Uterus (tissue), 4 donors: ENCODE results near the gene PDE6B. TPM values are rescaled to one million over a fixed set of nuclear protein-coding genes. Genes with fewer than 3 reads are reported as not detected.
"Not testable (repeated sequence)": the region's sequence is repeated elsewhere in the genome, so short reads cannot be mapped to it uniquely, and the experiment has no call there.

Experiments used
- DNase-seq, 2 donors: peaks; one replicate each; pipeline ENCODE4 v3.0.0-alpha.2; 2019 to 2020
- H3K27ac ChIP-seq, 2 donors: fragments of 200-600 bp; sonication (generic); 1 replicate in 1 of 2; 2 replicates in 1 of 2; pipeline ENCODE4 v1.5.1; 2016 to 2018
- H3K27me3 ChIP-seq, 2 donors: fragments of 200-600 bp; sonication (generic); one replicate each; pipeline ENCODE4 v1.5.1; 2018 to 2019; ENCODE audit warnings: control low read depth in 1 of 2
- H3K36me3 ChIP-seq, 2 donors: fragments of 200-600 bp; sonication (generic); one replicate each; pipeline ENCODE4 v1.5.1; 2019; ENCODE audit warnings: control low read depth in 1 of 2
- H3K4me1 ChIP-seq, 2 donors: fragments of 200-600 bp; sonication (generic); one replicate each; pipeline ENCODE4 v1.5.1; 2018 to 2019; ENCODE audit warnings: control low read depth in 1 of 2
- H3K4me3 ChIP-seq, 2 donors: fragments of 200-600 bp; sonication (generic); 1 replicate in 1 of 2; 2 replicates in 1 of 2; pipeline ENCODE4 v1.5.1; 2018 to 2019; ENCODE audit warnings: mild to moderate bottlenecking in 1 of 2
- H3K9me3 ChIP-seq, 2 donors: fragments of 200-600 bp; sonication (generic); one replicate each; pipeline ENCODE4 v1.5.1; 2019; ENCODE audit warnings: control low read depth in 1 of 2
- CTCF ChIP-seq, 4 experiments: fragments of 200-600 bp in 2 of 4; fragments of 450-650 bp in 2 of 4; sonication (generic) in 2 of 4; IDR thresholded peaks; one replicate each; pipeline ENCODE4 v1.5.1; 2016 to 2019; ENCODE audit warnings: antibody characterized with exemption in 4 of 4, mild to moderate bottlenecking in 2 of 4, moderate library complexity in 1 of 4
- POLR2A ChIP-seq, 2 donors: fragments of 450-650 bp; IDR thresholded peaks; one replicate each; pipeline ENCODE4 v1.6.1; 2016; ENCODE audit warnings: antibody characterized with exemption in 2 of 2, mild to moderate bottlenecking in 1 of 2, moderate library complexity in 1 of 2
- intact Hi-C: fragments of 100-400 bp; cut with DNase I; formaldehyde crosslinking; loops from one replicate; pipeline ENCODE4 v1.15.1; 2023; ENCODE audit warnings: low total_unique reads
- total RNA-seq, 4 donors: library from RNA; depleted of rRNA in 3 of 4; stranded (reverse); fragments of >200 nt in 3 of 4; gene quantifications; one replicate each; pipeline versions ENCODE4 v1.1.0 to v1.2.4, GENCODE V29; 2014 to 2023
- donor health status: DM: yes; HTN: yes; CAD: no.

PDE6B gene
- total RNA-seq, 4 donors from 2014 or later: 0.26 to 16.2 (median 1.2) TPM; not detected in 1

DNA sequence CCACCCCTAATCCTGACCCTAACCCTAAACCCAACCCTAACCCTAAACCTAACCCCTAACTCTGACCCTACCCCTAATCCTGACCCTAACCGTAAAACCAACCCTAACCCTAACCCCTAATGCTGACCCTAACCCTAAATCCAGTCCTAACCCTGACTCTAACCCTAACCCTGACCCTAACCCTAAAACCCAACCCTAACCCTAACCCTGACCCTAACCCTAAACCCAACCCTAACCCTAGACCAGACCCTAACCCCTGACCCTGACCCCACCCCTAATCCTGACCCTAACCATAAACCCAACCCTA, 79.6 kb downstream of the PDE6B start:
- Histone ChIP-seq H3K36me3 (no peaks in the 10 kb centered on the region), H3K27ac (peak overlapping the region; percentile 54 to 70), H3K4me3 (peak overlapping the region; percentile 39 to 81), H3K27me3 (no peaks in the 10 kb centered on the region), H3K4me1 (peaks cover 0 to 15% of the 10 kb centered on the region in 2 donors), H3K9me3 (no peaks in the 10 kb centered on the region)
- DNase-seq: no peak
- intact Hi-C loops: no loop called here
- TF ChIP-seq CTCF (IDR thresholded peaks at IDR 0.05) (no peak), POLR2A (IDR thresholded peaks at IDR 0.05) (no peak)

DNA sequence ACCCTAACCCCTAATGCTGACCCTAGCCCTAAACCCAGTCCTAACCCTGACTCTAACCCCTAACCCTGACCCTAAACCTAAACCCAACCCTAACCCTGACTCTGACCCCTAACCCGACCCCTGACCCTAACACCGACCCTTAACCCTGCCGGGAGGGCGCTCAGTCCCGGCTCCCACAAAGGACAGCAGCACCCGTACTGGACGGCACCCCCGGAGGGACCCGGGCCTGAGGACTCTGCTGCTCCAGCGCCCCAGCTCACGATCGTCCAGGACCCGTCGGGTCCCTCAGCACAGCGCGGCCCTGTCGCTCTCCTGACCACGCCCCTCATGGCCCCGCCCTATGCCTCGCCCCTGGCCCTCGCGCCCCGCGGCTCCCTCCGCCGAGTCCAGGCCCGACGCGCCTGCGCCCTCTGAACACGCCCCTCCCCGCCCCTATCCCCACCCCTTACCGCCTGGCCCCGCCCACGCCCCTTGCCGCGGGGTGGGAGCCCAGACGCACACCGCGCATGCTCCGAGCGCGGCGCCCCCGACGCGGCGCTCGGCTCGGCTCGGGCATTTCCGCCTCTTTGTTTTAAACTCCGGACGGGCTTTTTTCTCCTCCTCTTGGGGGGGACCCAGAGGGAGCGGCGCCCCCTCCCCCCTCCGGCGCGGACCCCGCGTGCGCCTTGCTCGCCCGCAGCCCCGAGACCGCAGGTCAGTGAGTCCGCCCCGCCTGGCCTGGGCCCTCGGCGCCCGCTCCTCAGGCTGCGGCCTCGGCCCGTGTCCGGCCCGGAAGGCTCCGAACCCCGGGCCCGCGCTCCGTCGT, 80.1 kb downstream of the PDE6B start, which contains the start of gene PCGF3:
PCGF3 (plus strand) TSS at position 555 of the 805 bp plus-strand sequence. CDS start 27,849 bp downstream, outside the sequence.
- Histone ChIP-seq H3K9me3 (no peaks in the 10 kb centered on the region), H3K27me3 (no peaks in the 10 kb centered on the region), H3K36me3 (no peaks in the 10 kb centered on the region), H3K27ac (peak within 1 kb of the TSS; percentile 76 to 86), H3K4me1 (peaks cover 0 to 15% of the 10 kb centered on the region in 2 donors), H3K4me3 (peak within 1 kb of the TSS; percentile 73 to 81)
- intact Hi-C loops: no loop called here
- peak; percentile 46 to 73 for TF ChIP-seq POLR2A (IDR thresholded peaks at IDR 0.05)
- TF ChIP-seq CTCF (IDR thresholded peaks at IDR 0.05): no peak
- peak; percentile 96 to 97 for DNase-seq

DNA sequence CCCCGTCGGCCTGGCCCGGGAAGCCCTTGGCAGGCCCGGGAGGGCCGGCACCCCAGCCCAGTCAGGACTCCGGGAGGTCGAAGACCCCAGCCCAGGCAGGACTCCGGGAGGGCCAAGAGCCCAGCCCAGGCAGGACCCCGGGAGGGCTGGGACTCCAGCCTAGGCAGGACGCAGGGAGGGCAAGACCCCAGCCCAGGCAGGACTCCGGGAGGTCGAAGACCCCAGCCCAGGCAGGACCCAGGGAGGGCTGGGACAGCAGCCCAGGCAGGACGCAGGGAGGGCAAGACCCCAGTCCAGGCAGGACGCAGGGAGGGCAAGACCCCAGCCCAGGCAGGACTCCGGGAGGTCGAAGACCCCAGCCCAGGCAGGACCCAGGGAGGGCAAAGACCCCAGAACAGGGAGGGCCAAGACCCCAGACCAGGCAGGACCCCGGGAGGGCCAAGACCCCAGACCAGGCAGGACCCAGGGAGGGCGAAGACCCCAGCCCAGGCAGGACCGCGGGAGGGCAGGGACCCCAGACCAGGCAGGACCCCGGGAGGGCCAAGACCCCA, 80.8 kb downstream of the PDE6B start:
- H3K27me3 ChIP-seq, H3K9me3 ChIP-seq, H3K36me3 ChIP-seq, DNase-seq, intact Hi-C loops: not testable (repeated sequence)
- peak overlapping the region; percentile 76 to 86 for H3K27ac ChIP-seq
- peaks cover 0 to 15% of the 10 kb centered on the region in 2 donors for H3K4me1 ChIP-seq
- peak overlapping the region; percentile 73 to 81 for H3K4me3 ChIP-seq

GRCh38 chr4:706834-707598, 81.6 kb downstream of the PDE6B start:
- no peaks in the 10 kb centered on the region for H3K36me3 ChIP-seq
- intact Hi-C loops: no loop called here
- DNase-seq: no peak
- TF ChIP-seq CTCF (IDR thresholded peaks at IDR 0.05): no peak
- TF ChIP-seq POLR2A (IDR thresholded peaks at IDR 0.05): no peak
- H3K4me1 ChIP-seq: peaks cover 0 to 15% of the 10 kb centered on the region in 2 donors
- peak overlapping the region in 1 of 2 donors; percentile 86 for H3K27ac ChIP-seq
- peak overlapping the region; percentile 73 to 81 for H3K4me3 ChIP-seq
- H3K27me3 ChIP-seq: no peaks in the 10 kb centered on the region
- no peaks in the 10 kb centered on the region for H3K9me3 ChIP-seq

GRCh38 chr4:707929-708630, 82.7 kb downstream of the PDE6B start:
- Histone ChIP-seq H3K27me3 (no peaks in the 10 kb centered on the region), H3K27ac (no peak overlapping the region), H3K4me1 (peaks cover 0 to 15% of the 10 kb centered on the region in 2 donors), H3K4me3 (no peak overlapping the region), H3K9me3 (no peaks in the 10 kb centered on the region), H3K36me3 (no peaks in the 10 kb centered on the region)
- no peak for DNase-seq
- intact Hi-C loops: no loop called here
- TF ChIP-seq POLR2A (IDR thresholded peaks at IDR 0.05) (no peak), CTCF (IDR thresholded peaks at IDR 0.05) (no peak)
